DND-41 (cell line): ENCODE measurements around the gene P2RY8.

ENCODE experiments used
- EZH2 ChIP-seq: IDR thresholded peaks from 3 replicates; pipeline ENCODE4 v1.6.1; 2012; ENCODE audit warnings: borderline replicate concordance, low read depth, mild to moderate bottlenecking, moderate library complexity, low read length, inconsistent platforms; ENCODE audit not compliant: severe bottlenecking
- TF ChIP-seq, protein P1 (sequence below): IDR thresholded peaks from 2 replicates; pipeline ENCODE4 v1.5.1; 2012; ENCODE audit warnings: borderline replicate concordance, low read length, moderate library complexity, mild to moderate bottlenecking; ENCODE audit not compliant: poor library complexity, severe bottlenecking; ENCODE audit errors: extremely low read depth

DNA sequence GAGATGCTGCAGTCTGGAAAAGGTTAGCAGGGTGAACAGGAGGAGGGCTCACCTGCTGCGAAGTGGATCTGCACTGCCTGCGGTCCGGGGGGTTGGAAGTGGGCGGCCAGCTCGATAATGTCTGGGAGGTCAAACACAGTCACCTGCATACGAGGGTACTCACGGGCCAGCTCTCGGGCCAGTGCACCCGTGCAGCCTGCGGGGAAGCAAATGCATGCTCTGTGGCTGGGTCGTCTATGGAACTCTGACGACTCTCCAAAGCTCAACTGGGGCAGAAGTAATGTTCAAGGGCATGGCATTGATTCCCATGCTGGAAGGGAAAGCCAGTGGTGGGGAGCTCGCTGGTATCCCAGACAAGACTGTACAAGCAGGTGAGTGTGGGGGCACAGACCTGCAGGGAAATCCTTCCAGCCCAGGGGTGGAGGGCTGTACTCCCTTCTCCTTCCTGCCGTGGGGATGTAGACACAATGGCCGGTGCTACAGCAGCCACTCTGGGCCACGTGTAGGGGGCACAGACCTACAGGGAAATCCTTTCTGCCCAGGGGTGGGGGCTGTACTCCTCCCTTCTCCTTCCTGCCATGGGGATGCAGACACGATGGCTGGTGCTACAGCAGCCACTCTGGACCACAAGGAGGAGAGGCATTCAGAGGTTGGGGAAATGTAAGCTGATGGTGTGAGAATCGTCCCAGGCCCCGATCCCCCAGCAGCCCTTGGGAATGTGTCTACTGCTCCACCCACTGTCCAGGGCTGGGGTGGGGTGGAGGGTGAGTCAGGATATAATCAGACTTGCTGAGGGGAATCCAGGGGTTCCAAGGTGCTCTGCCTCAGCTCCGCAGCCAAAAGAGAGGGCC, 118.8 kb downstream of the P2RY8 start:
- TF ChIP-seq, protein P1, sequence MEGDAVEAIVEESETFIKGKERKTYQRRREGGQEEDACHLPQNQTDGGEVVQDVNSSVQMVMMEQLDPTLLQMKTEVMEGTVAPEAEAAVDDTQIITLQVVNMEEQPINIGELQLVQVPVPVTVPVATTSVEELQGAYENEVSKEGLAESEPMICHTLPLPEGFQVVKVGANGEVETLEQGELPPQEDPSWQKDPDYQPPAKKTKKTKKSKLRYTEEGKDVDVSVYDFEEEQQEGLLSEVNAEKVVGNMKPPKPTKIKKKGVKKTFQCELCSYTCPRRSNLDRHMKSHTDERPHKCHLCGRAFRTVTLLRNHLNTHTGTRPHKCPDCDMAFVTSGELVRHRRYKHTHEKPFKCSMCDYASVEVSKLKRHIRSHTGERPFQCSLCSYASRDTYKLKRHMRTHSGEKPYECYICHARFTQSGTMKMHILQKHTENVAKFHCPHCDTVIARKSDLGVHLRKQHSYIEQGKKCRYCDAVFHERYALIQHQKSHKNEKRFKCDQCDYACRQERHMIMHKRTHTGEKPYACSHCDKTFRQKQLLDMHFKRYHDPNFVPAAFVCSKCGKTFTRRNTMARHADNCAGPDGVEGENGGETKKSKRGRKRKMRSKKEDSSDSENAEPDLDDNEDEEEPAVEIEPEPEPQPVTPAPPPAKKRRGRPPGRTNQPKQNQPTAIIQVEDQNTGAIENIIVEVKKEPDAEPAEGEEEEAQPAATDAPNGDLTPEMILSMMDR = no peak
- no peak for TF ChIP-seq EZH2
